ENCODE measurements around the gene PITRM1. TPM values are rescaled to one million over a fixed set of nuclear protein-coding genes. Genes with fewer than 3 reads are reported as not detected.

The PITRM1 gene
- total and polyA plus RNA-seq, 2 donors (not counting 3 experiments of a cell fraction or from before 2014, with no cell fraction given), result 83.2 to 145 TPM

- no peaks in the 10 kb centered on the region for H3K9me1 ChIP-seq (replicated peaks; ENCODE audit: control insufficient read depth, extremely low read depth, insufficient read depth, low read length)
- H3K4me3 ChIP-seq (replicated peaks in 1 of 3; ENCODE audit: insufficient read depth in 1 of 3, low read depth in 1 of 3, low read length in 3 of 3), result no peak overlapping the region
- intact Hi-C loops (cut with micrococcal nuclease), result no loop called here
- FAIRE-seq, result no peak
- no TSS peak for BruUV-seq (replicated peaks)
- no peak overlapping the region for H3K4me2 ChIP-seq (ENCODE audit: insufficient read depth, low read length)
- H3K27ac ChIP-seq (ENCODE audit: insufficient read depth, low read depth, low read length), result no peak overlapping the region
- no peak overlapping the region for H3K9ac ChIP-seq (replicated peaks; ENCODE audit: extremely low read depth, insufficient read depth, low read length)
- H3K27me3 ChIP-seq (ENCODE audit: control insufficient read depth in 2 of 2, insufficient read depth in 2 of 2, low read length in 2 of 2), result no peaks in the 10 kb centered on the region
- H3K36me3 ChIP-seq (ENCODE audit: control insufficient read depth in 2 of 2, extremely low read depth in 1 of 2, insufficient read depth in 2 of 2, low read length in 2 of 2), result peaks cover 18 to 29% of the 10 kb centered on the region in 2 experiments
- CTCF ChIA-PET, result no interaction called here
- H3K9me3 ChIP-seq (replicated peaks; ENCODE audit: control insufficient read depth, insufficient read depth, low read length), result no peaks in the 10 kb centered on the region
- H3K79me2 ChIP-seq (ENCODE audit: control insufficient read depth, insufficient read depth, low read length), result peaks cover 41% of the 10 kb centered on the region
- no peak for TF ChIP-seq MAX (IDR thresholded peaks at IDR 0.05; ENCODE audit: insufficient read depth, insufficient read length)
- TF ChIP-seq POLR2A (IDR thresholded peaks at IDR 0.05; ENCODE audit: low read depth, low read length), result no peak
- TF ChIP-seq MYC (IDR thresholded peaks at IDR 0.05; ENCODE audit: low read depth, low read length), result no peak
- H4K20me1 ChIP-seq (replicated peaks; ENCODE audit: control insufficient read depth, extremely low read depth, insufficient read depth, low read length), result no peaks in the 10 kb centered on the region
- POLR2A ChIA-PET, result no interaction called here
- peaks cover 8% of the 10 kb centered on the region for H3K4me1 ChIP-seq (ENCODE audit: control insufficient read depth, extremely low read depth, insufficient read depth, low read length)
- no peak overlapping the region for H2AFZ ChIP-seq (ENCODE audit: low read depth, low read length)
- DNase-seq (ENCODE audit: low read depth, low spot score), result no peak
- dilution Hi-C loops (cut with MboI; ENCODE audit: extremely low pct_ligation_motif_present, low sequenced_read_pairs), result no loop called here
Observed at GRCh38 chr10:3169673-3170072, 2.9 kb downstream of the PITRM1 start.

GRCh38 chr10:3169271-3169670, 3.3 kb downstream of the PITRM1 start:
- Histone ChIP-seq H3K79me2 (ENCODE audit: control insufficient read depth, insufficient read depth, low read length) (peaks cover 41% of the 10 kb centered on the region), H3K4me2 (ENCODE audit: insufficient read depth, low read length) (no peak overlapping the region), H3K4me1 (ENCODE audit: control insufficient read depth, extremely low read depth, insufficient read depth, low read length) (peaks cover 8% of the 10 kb centered on the region), H3K4me3 (replicated peaks in 1 of 3; ENCODE audit: insufficient read depth in 1 of 3, low read depth in 1 of 3, low read length in 3 of 3) (no peak overlapping the region), H3K27me3 (ENCODE audit: control insufficient read depth in 2 of 2, insufficient read depth in 2 of 2, low read length in 2 of 2) (no peaks in the 10 kb centered on the region), H2AFZ (ENCODE audit: low read depth, low read length) (no peak overlapping the region), H3K27ac (ENCODE audit: insufficient read depth, low read depth, low read length) (no peak overlapping the region), H3K36me3 (ENCODE audit: control insufficient read depth in 2 of 2, extremely low read depth in 1 of 2, insufficient read depth in 2 of 2, low read length in 2 of 2) (peaks cover 19 to 30% of the 10 kb centered on the region in 2 experiments), H3K9me3 (replicated peaks; ENCODE audit: control insufficient read depth, insufficient read depth, low read length) (no peaks in the 10 kb centered on the region), H3K9ac (replicated peaks; ENCODE audit: extremely low read depth, insufficient read depth, low read length) (no peak overlapping the region), H4K20me1 (replicated peaks; ENCODE audit: control insufficient read depth, extremely low read depth, insufficient read depth, low read length) (no peaks in the 10 kb centered on the region), H3K9me1 (replicated peaks; ENCODE audit: control insufficient read depth, extremely low read depth, insufficient read depth, low read length) (no peaks in the 10 kb centered on the region)
- POLR2A ChIA-PET, result no interaction called here
- BruUV-seq (replicated peaks), result no TSS peak
- dilution Hi-C loops (cut with MboI; ENCODE audit: extremely low pct_ligation_motif_present, low sequenced_read_pairs), result no loop called here
- DNase-seq (ENCODE audit: low read depth, low spot score) (no peak), FAIRE-seq (no peak)
- CTCF ChIA-PET, result no interaction called here
- intact Hi-C loops (cut with micrococcal nuclease), result no loop called here
- no peak for TF ChIP-seq MAX (IDR thresholded peaks at IDR 0.05; ENCODE audit: insufficient read depth, insufficient read length)
- TF ChIP-seq FOS (IDR thresholded peaks at IDR 0.05; ENCODE audit: borderline replicate concordance, insufficient read depth, low read length), result no peak
- no peak for TF ChIP-seq JUN (IDR thresholded peaks at IDR 0.05; ENCODE audit: borderline replicate concordance, insufficient read depth, insufficient read length, low read depth)
- TF ChIP-seq MYC (IDR thresholded peaks at IDR 0.05; ENCODE audit: low read depth, low read length), result no peak
- TF ChIP-seq GATA2 (IDR thresholded peaks at IDR 0.05; ENCODE audit: insufficient read depth, insufficient read length, low read depth, low read length), result no peak
- TF ChIP-seq EZH2 (IDR thresholded peaks at IDR 0.05; ENCODE audit: borderline replicate concordance, low read depth, low read length, severe bottlenecking), result no peak
- no peak for TF ChIP-seq POLR2AphosphoS5 (IDR thresholded peaks at IDR 0.05; ENCODE audit: insufficient read depth, low read depth, low read length)
- no peak for TF ChIP-seq POLR2A (IDR thresholded peaks at IDR 0.05; ENCODE audit: low read depth, low read length)
- no peak for TF ChIP-seq CTCF (IDR thresholded peaks at IDR 0.05; ENCODE audit: extremely low read depth in 1 of 2, insufficient read depth in 1 of 2, low read depth in 1 of 2, low read length in 2 of 2)

Data from endothelial cell of umbilical vein (primary cell).